Hematopoietic multipotent progenitor cell treated with erythropoietin and hydrocortisone succinate and interleukin-3 and kit ligand, for 8 days (in vitro differentiated cells): ENCODE measurements around the gene C11orf91.
"Not testable (repeated sequence)": the region's sequence is repeated elsewhere in the genome, so short reads cannot be mapped to it uniquely, and the experiment has no call there.

Experiments used
- DNase-seq: peaks from one replicate; pipeline ENCODE4 v3.0.0-alpha.2; 2015

C11orf91 gene

DNA sequence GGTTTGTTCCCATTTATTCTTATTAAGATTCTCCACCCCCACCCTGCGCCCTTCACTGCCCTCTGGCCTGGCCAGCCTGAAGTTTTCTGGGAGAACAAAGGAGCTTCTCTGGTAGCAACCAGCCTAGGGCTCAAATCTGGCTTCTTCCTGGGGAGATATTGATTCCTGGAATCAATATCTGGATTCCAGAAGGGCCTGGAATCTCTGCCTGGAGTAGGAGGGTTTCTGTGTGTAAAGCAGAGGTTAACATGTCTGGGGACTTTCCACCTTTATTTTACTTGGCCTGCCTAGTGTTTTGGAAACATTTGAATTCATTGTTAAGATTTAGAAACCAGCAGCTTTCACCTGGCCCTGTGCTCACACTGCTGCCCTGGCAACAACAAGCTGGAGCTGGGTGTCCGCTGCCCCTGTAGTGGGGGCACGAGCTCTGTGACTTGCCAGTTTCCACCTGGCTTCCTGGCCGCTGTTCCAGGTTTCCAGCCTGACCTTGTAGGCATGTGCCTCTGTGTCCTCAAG is 5.5 kb downstream of the C11orf91 start:
- no peak for DNase-seq

DNA sequence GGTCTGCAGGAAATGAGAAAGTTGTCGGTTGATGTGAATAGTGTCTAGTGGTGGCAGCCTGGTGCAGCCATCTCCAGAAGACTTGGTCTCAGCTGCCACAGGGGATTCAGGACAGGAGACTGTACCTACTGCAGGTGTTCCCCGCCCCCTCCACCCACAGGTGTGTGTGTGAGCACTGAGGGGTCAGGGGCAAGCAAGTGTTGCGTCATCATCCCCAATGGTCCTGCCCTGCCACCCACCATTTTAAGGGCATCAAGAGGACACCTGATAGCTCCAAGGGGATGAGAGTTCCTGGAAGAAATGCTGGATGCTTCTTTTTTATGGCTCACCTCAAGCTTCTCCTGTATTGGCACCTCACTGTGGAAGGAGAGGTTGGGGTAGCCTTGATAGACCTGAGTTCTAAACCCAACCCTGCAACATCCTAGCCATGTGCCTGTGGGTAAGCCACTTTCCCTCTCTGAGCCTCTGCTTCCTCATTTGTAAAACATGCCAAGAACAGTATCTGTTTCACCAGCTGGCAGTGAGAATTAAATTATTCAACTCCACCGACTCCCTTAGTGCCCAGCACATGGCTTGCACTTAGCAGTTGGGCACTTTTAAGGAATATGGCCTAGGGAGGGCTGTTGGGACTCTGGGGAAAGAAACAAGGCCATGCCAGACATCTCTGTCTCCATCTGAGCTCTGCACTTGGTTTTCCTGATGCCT is 6.1 kb downstream of the C11orf91 start:
- DNase-seq: no peak

DNA sequence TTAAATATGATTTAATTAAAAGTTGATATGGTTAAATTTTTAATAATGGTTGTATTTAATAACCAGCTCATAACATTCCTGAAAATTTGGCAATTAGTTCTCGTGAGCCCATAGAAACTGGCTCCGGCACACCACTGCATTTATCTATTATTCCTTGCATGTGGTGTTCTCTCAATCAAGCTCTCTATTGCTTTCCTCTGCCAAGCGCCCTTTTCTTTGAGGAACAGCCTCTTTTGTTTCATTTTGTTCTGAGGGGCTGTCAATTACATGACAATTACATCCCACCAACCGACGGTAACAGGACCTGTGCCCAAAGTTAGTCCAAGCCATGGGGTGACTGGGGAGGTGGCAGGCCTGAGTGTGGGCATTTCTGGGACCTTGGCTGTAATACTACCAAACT is 8.1 kb downstream of the C11orf91 start:
- DNase-seq: no peak

DNA sequence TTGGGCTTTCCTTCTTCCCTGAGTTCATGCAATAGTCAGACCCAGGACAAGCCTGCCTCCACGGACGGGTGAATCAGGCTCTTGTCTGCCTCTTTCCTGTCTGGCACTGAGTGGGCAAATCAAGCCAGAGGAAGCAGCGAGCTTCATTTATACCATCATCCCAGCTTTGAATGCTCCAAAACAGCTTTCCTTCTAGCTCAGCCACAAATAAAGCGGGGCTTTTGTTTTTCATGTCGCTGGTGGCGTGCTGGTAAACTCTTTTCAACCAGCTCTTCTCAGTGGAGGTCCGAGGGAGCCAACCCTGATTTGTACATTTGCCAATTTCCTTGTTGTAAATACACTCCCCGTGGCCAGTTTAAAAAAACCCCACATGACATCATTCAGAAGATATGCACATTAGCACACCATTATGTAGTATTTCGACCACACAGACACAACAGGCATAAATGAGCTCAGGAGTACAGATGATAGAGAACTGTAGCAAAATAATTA is 8.6 kb downstream of the C11orf91 start:
- no peak for DNase-seq

DNA sequence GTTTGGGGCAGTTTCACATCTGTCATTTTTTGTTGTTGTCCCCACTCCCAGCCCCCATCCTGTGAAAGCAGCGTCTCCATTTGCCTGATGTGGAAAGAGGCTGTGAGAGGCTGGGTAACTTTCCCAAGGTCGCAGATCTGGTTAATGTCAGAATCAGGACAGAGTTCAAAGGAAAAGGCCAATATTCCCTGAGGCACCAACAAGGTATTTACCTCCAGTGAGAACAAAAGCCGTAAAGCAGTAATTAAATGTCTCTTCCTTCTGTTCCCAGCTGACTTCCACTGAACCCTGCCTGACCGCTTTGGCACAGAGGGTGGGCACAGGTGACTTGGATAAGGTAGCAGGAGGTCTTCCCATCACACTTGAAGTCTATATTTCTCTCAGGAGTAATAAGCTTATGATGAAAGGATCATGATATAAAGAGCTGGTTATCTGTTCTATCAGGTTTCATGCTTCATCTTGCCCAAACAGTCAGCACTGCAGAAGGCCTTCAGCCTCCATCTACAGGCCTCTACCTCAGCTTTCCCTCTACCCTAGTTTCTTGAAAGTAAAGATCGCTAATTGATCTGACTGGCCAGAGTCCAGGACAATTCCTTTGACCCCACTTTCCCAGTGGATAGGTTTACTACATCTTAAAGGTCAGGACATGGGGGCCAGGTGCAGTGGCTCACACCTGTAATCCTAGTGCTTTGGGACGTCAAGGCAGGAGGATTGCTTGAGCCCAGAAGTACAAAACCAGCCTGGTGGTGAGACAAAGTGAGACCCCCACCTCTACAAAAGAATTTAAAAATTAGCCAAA is 9.4 kb downstream of the C11orf91 start:
- DNase-seq: no peak

DNA sequence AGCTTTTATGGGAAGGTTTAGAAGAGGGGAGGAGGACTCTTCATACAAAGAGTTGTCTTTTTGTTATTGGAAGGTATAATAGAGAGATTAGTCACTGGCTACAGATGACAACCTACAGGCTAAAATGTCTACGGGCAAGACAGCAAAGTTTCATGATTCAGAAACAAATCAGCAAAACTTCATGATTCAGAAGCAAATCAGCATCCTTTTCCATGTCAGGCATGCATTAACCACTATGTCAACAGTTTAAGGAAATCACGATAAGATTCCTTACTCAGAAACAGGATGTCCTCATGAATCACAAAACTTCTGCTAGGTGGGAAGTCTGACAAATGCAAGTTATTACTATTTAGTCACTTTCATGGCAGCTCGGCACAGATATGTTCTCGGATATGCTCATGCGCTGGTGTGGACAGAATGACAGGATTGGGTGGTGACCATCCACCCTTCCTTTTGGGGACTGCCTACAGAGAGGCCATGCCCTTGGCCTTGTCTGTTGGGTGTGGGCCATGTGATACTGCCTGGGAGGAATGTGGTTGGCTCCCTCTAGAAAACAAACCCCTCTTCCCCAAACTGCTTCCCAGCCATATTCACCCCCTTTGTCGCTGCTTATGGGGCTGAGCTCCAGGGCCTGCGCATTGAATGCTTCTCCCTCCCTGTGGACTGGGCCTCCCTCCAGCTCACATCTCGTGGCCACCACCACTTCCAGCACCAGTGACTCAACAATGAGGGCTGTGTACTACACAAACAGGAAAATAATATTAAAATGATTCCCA is 10.1 kb downstream of the C11orf91 start:
- DNase-seq: no peak

DNA sequence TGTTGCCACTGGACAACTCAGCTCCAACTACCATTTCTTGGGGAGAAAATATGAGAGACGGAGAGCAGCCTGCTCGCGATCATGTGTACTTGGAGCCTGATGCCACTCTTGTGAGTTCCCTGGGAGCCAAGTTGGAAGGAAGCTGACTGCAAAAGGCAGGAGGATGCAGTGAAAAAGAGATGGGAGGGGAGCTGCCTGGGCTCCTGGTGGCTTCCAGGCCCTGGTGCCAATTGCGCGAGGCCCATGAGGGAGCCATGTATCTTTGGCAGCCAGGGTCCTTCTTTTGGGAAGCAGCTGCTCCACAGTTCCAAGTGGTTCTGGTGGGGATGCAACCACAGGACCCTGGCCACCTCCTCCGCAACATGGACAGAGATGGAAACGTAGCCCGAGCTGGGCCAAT is 11.1 kb downstream of the C11orf91 start:
- no peak for DNase-seq

DNA sequence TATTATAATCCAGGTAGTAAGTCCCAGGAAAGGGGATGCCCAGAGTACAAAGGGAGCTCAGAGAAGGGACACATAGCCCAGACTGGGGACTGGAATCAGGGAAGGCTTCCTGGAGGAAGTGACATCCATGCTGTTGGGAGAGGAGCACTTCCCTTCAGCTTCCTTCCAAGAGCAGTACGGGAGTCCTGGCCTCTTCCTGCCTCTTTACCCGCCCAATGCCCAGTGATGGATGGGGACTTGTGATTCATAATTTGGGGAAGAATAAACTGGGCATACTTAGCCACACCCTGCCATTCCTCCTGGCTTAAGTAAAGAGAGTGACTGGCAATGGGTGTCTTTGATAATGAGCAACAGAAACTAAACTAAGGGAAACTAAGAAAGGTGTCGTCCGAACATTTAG is 11.5 kb downstream of the C11orf91 start:
- no peak for DNase-seq

DNA sequence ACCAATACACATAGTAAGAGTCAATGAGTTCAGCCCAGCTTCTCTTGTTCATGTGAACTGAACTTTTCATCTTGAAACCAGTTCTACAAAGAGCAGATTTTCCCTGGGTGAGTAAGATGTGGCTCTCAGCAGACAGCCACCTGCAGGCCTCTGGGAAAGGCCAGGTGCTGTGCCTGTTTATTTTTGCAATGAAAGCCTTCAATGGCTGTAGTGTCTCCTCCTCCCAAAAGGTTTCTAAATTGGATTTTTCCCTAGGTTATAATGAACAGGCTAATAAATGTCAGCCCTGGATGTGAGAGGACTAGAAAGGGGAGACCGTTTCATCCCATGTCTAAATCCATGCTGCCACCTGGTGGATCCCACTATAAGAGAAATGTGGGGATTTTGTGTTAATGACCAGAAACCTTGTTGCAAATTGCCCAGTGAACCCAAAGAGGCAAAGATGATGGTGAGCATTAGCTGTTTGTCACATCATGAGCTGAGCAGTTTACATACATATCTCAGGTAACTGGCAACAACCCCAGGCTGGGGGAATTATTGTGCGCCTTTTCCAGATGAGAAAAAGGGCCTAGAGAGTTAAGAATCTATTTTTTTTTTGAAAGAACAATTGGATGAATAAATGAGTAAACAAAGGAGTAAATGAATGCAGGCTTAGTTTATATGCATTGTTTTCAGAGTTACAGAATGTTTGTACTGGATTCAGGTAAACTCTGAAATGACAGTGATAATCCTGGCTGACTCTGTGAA is 12.7 kb downstream of the C11orf91 start:
- DNase-seq: peak; percentile 62

DNA sequence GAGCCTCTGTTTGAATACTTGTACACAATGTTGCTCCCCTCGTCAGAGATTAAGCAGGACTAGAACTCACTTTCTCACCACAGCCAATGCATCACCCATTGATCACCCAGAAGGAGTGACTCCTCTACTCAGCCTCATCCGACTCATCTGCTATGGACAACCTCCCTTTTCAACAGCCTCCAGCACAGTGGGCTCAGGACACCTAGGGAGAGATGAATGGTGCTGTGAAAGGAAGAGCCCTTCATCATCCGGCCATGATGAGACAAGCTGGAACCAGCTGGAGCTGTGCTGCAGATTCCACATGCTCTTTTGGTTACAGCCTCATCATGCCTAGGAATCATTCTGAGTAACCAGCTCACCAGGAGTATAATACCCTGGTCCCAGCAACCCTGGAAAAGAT is 15.5 kb downstream of the C11orf91 start:
- no peak for DNase-seq

DNA sequence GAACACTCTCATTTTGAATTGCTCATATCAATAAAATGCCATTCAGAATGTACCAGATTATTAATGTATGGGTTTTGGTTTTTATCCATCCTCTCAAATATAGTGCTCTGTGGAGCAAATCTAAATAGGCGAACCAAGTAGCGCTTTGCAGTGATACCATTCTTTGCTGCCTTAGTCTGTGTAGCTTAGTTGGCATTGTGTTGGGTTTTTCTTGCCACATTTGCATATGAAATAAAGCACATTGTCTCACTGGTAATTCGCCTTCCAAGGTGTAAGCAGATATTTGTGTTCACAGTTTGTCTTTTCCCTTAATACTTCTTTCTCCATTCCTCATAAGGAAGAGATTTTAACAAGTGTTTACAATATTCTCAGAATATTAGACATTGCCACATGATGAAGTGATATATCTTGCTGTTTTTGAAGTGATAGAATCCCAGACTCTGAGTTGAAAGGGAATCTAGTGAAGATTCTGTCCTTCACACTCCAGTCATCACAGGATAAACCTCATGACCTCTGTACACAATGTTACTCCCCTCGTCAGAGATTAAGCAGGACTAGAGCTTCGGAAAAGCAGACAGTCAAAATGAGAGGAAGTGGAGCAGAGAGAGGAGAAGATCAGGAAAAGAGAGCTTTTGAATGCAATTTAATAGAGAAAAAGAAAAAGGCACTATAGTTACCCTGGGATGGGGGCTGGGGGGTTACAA is 16.5 kb downstream of the C11orf91 start:
- no peak for DNase-seq

DNA sequence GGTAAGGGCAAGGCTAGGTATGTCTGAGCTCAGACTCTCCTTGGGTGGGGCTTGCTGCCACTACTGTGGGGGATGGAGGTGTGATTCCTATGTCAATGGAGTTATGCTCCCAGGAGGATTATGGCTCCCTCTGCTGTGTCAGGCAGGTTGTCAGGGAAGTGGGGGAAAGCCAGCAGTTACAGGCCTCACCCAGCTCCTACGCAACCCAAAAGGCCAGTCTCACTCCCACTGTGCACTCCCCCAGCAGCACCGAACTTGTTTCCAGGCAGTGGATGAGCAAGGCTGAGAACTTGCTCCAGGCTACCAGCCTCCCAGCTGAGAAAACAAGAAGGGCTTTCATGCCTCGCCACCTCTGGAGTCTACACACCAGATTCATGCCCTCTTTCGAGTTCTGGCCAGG is 18.2 kb downstream of the C11orf91 start:
- DNase-seq: no peak

DNA sequence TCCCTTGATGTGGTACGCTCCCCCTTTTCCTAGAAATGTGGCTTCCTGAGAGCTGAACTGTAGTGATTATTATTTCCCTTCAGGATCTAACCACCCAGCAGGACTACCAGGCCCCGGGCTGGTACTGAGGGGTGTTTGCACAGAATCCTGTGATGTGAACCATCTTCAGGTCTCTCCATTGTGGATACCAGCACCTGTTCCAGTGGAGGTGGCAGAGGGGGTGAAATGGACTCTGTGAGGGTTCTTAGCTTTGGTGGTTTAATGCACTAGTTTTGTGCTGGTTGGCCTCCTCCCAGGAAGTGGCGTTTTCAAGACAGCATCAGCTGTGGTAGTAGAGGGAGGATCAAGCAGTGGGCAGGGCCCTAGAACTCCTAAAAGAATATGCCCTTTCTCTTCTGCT is 18.6 kb downstream of the C11orf91 start:
- DNase-seq: no peak

DNA sequence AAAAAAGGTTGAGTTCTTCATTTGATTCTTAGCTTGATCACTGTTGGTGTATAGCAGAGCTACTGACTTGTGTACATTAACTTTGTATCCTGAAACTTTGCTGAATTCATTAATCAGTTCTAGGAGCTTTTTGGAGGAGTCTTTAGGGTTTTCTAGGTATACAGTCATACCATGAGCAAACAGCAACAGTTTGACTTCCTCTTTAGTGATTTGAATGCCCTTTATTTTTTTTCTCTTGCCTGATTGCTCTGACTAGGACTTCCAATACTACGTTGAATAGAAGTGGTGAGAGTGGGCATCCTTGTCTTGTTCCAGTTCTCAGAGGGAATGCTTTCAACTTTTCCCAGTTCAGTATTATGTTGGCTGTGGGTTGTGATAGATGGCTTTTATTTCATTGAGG is 22.0 kb downstream of the C11orf91 start:
- DNase-seq: not testable (repeated sequence)

DNA sequence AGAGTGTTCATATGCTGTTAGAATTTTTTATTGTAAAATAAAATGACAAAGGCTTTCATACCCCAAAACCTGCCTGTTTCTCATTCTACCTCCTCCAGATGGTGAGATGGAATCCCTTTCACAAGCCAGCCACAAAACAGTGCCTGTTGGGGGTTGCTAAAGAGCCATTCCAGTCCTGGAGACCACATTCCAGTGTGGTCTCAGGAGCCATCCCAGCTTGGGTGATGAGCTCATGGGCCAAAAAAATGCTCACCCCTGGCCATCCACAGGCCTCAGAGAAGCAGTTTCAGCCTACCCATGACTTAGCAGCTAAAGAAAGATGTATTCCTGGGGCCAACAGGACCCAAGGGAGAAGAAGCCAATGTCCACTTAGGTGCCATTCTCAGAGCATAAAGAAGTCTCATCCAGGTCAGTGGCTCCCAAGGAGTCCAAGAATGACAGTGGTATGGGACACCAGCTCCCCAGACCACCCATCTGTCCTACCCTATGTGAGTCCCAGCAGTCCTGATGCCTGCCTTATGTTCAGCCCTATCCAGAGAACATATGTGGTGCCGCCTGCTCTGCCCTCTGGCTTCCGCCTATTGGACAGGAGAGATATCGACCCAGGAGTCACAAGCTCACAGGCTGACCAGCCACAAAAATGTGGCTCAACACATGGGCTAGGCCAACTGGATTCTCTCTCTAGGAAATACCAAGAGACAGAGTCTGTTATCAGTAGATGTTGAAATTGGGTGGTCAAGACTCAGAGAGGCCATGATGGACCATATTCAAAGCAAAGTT is 26.4 kb downstream of the C11orf91 start:
- no peak for DNase-seq

DNA sequence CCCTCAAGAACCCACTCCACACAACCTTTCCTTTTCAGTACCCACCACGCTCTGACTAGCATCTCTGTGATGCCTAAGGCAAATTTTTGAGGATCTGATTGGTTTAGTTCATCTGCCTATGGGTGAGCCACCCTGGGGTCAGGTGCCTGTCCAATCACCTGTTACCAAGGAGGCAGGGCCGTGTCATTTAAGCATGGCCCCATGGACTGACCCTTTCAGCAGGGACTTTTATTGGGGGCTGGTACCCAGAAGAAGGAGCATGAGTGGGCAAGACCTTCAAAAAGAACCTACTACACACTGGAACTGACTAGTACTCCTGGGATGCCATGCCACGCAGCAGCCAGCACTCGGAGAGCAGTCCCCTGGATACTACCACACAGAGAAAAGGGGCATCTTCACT is 28.4 kb downstream of the C11orf91 start:
- DNase-seq: no peak

DNA sequence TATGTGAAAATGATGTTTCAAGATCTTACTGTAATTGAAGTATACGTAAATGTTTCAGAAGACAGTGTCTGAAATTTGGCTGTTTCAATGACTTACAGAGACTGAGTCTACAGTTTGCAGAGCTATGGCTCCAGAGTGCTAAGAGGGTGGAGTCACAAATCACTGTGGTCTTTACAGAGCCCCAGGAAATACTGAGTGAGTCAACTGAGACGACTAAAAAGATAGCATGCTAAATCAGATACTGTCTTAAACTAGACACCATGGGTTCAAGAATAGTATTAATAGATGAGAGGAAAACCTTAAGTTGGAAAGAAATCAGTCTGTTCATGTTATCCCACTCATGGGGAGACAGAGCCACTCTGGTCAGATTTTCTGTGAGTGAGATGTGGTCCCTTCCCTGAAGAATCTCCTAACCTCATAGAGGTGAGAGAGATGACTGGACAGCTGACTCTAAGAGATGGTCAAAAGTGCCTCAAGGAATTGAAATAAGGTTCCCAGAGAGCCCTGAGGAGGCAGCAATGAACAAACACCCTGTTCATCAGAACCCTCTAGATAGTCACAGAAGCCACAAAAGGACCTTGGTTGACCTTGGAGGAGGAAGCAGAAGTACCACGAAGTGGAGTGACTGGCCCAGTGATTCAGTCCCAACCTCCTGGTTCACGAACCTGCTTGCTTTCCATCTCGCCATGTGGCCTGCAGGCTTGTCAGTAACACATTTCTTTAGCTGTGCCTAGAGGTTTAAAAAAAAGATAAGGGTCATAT is 30.2 kb downstream of the C11orf91 start:
- no peak for DNase-seq

DNA sequence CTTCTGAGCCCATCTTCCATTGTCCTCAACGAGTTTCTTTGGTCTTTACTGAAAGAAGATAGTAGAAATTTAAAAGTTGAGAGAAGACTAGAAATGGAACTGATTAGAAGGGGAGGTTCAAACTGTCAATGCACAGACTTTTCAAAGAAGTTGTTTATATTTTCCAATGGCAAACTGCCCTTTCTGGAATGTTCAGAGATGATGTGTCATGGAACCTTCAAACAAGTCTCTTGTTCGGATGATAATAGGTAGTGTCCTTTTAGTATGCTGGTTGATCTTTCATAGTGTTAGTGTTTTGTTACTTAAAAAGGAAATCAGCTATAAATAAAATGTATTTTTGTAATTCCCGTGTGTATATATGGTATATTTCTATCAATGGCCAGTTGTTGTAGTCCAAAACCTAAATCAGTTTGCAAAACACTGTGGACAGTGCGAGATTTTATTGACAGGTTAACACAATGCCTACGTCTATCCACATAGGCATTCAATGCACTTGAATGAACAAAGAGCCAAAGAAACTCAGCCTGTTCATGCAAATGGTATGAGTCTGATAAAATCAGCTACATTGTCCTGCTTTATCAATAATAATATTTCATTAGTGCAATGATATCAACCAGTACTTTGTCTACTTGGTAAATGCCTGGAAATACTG is 30.9 kb downstream of the C11orf91 start:
- DNase-seq: no peak

DNA sequence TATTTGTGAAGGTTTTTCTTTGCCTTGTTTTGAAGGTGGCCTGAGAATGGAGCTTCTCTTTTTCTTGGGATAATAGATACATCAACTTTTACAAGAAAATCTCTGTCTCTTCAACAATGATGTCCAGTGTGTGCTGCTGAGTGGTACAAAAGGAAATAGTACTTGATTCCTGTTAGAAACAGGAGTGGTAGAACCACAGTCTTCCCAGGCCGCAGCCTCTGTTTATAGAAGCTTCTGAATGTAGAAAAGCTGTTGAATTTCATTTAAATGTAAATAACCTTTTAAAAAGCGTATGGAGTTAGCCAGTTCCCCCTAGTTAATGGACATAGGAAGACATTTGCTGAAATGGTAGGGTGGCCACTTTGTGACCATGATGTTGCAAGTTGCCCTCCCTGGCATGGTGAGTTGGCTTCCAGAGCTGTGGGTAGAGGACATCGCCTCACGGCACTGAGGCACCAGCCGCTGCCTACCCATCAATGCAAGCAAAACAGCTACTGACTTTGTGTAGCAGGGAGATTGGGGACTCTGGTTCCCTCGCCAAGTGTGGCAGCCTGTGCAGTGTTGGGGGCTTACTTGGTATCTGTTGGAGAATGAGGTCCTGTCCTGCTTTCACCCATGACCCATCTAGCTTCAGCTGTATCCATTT is 31.6 kb downstream of the C11orf91 start:
- no peak for DNase-seq
